Stomach smooth muscle (tissue), 2 donors: ENCODE results near the gene GUCY1A2.

Experiments
- H3K27ac ChIP-seq: one replicate; pipeline ENCODE4 v1.7.0; 2013; ENCODE audit warnings: mild to moderate bottlenecking, low read length, inconsistent platforms
- H3K27me3 ChIP-seq, 2 donors: one replicate each; pipeline ENCODE4 v1.7.0; 2013; ENCODE audit warnings: low read length in 2 of 2; ENCODE audit not compliant: insufficient read depth in 2 of 2, control insufficient read depth in 1 of 2
- H3K36me3 ChIP-seq, 2 donors: one replicate each; pipeline ENCODE4 v1.7.0; 2013; ENCODE audit warnings: low read length in 2 of 2; ENCODE audit not compliant: control insufficient read depth in 2 of 2, insufficient read depth in 2 of 2
- H3K4me1 ChIP-seq: one replicate; pipeline ENCODE4 v1.7.0; 2013; ENCODE audit warnings: low read length; ENCODE audit not compliant: control insufficient read depth, insufficient read depth
- H3K4me3 ChIP-seq, 2 donors: one replicate each; pipeline ENCODE4 v1.7.0; 2013; ENCODE audit warnings: low read length in 2 of 2
- H3K9ac ChIP-seq, 2 donors: one replicate each; pipeline ENCODE4 v1.7.0; 2013; ENCODE audit warnings: low read length in 2 of 2, mild to moderate bottlenecking in 1 of 2
- H3K9me3 ChIP-seq, 2 donors: one replicate each; pipeline ENCODE4 v1.7.0; 2013; ENCODE audit warnings: low read length in 2 of 2; ENCODE audit not compliant: control insufficient read depth in 2 of 2
- donor health status: healthy.
- donor health status: Pancreatic carcinoma.

The GUCY1A2 gene

GRCh38 chr11:106998116-106998915 lies 20.0 kb downstream of the GUCY1A2 start:
- Histone ChIP-seq H3K9me3 (no peaks in the 10 kb centered on the region), H3K27ac (no peak overlapping the region), H3K36me3 (no peaks in the 10 kb centered on the region), H3K4me3 (no peak overlapping the region), H3K9ac (no peak overlapping the region), H3K4me1 (no peaks in the 10 kb centered on the region), H3K27me3 (no peaks in the 10 kb centered on the region)

DNA sequence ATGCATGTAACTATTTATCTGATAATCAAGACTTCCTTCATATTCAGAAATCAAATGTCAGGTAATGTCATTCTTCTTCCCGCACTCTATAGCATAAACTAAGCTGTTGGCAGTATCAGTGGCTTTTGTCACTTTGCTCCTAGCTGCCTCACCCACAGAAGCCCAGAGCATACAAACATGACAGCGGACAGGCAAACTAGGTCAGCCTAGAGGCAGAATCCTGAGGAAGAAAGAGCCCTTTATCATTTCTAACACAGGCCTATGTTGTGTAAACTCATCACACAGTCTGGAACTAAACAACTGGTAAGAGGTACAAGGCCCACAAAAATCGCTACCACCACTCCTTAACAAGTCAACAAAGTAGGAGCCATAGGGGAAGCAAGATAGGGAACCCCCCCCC lies 21.0 kb downstream of the GUCY1A2 start:
- Histone ChIP-seq H3K9ac (no peak overlapping the region), H3K4me1 (no peaks in the 10 kb centered on the region), H3K27me3 (no peaks in the 10 kb centered on the region), H3K36me3 (no peaks in the 10 kb centered on the region), H3K9me3 (no peaks in the 10 kb centered on the region), H3K4me3 (no peak overlapping the region), H3K27ac (no peak overlapping the region)

DNA sequence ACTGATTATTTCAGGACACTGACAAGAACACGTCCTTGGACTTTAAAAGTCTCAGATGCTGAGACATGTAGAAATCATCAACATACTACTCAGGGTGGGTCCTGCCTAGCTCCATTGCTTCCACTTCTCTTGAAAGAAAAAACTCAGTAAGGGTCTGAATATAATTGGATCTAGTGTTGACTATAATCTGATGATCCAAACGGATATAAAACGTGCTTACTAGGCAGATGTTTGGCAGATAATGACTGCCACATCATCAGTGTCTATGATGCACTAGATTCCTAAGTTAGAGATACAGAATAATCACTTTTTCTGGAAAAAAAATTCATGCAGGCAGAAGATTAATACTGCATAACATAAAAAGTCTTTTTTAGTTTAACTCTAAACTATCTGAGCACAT lies 21.6 kb downstream of the GUCY1A2 start:
- Histone ChIP-seq H3K27me3 (no peaks in the 10 kb centered on the region), H3K4me1 (no peaks in the 10 kb centered on the region), H3K27ac (no peak overlapping the region), H3K4me3 (no peak overlapping the region), H3K9ac (no peak overlapping the region), H3K36me3 (no peaks in the 10 kb centered on the region), H3K9me3 (no peaks in the 10 kb centered on the region)

DNA sequence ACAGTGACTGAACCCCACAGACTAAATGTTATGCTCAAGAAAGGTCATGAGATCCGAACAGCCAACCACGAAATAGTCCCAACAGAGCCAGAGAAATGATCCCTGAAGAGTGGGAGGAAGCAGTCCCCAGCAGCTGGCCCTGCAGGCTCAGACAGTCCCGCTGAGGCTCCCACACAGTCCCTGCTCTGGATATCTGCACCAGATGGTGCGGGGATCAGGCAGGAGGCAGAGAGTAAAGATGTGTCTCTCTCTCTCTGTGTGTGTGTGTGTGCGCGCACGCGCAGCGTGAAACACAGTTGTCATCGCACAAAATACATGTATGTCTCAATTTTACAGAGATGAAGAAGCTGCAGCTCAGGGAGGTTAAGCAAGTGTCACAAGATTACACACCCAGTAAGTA lies 27.9 kb downstream of the GUCY1A2 start:
- H3K9me3 ChIP-seq = no peaks in the 10 kb centered on the region
- no peaks in the 10 kb centered on the region for H3K36me3 ChIP-seq
- H3K27ac ChIP-seq = no peak overlapping the region
- peaks cover 3% of the 10 kb centered on the region for H3K4me1 ChIP-seq
- H3K4me3 ChIP-seq = no peak overlapping the region
- no peak overlapping the region for H3K9ac ChIP-seq
- H3K27me3 ChIP-seq = no peaks in the 10 kb centered on the region

GRCh38 chr11:106989078-106989455 lies 29.2 kb downstream of the GUCY1A2 start:
- Histone ChIP-seq H3K9ac (no peak overlapping the region), H3K4me3 (no peak overlapping the region), H3K27ac (no peak overlapping the region), H3K27me3 (no peaks in the 10 kb centered on the region), H3K9me3 (no peaks in the 10 kb centered on the region), H3K36me3 (no peaks in the 10 kb centered on the region), H3K4me1 (peaks cover 3% of the 10 kb centered on the region)

GRCh38 chr11:106988151-106989077 lies 29.9 kb downstream of the GUCY1A2 start:
- no peaks in the 10 kb centered on the region for H3K36me3 ChIP-seq
- no peak overlapping the region for H3K4me3 ChIP-seq
- H3K27me3 ChIP-seq = no peaks in the 10 kb centered on the region
- H3K4me1 ChIP-seq = peaks cover 3% of the 10 kb centered on the region
- H3K9me3 ChIP-seq = no peaks in the 10 kb centered on the region
- H3K9ac ChIP-seq = no peak overlapping the region
- no peak overlapping the region for H3K27ac ChIP-seq

DNA sequence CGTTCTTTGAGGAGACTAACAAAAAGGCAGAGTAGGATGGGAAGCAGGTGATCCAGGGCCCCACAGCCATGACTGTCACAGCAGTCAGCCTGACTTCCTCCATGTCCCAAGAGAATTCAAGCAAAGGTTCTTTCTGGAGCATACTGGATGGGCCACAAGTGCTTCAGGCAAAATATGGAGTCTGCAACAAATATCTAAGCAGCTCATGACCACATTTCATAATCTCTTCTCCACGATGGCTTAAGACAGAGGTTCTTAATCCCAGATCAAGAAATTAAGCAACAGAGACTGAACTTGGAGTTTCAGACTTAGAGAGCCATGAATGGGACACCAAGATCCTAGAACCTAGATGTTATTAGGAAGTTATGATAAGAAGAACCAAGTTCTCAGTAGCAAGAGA lies 31.6 kb downstream of the GUCY1A2 start:
- Histone ChIP-seq H3K4me1 (peaks cover 3% of the 10 kb centered on the region), H3K9ac (no peak overlapping the region), H3K4me3 (no peak overlapping the region), H3K27ac (no peak overlapping the region), H3K27me3 (no peaks in the 10 kb centered on the region), H3K36me3 (no peaks in the 10 kb centered on the region), H3K9me3 (no peaks in the 10 kb centered on the region)

GRCh38 chr11:106986261-106986660 lies 32.0 kb downstream of the GUCY1A2 start:
- peaks cover 3% of the 10 kb centered on the region for H3K4me1 ChIP-seq
- H3K27me3 ChIP-seq = no peaks in the 10 kb centered on the region
- no peak overlapping the region for H3K27ac ChIP-seq
- H3K4me3 ChIP-seq = no peak overlapping the region
- no peak overlapping the region for H3K9ac ChIP-seq
- no peaks in the 10 kb centered on the region for H3K36me3 ChIP-seq
- no peaks in the 10 kb centered on the region for H3K9me3 ChIP-seq

- no peak overlapping the region for H3K27ac ChIP-seq
- H3K9ac ChIP-seq = no peak overlapping the region
- H3K4me1 ChIP-seq = peaks cover 3% of the 10 kb centered on the region
Observed at GRCh38 chr11:106983991-106984390, 34.3 kb downstream of the GUCY1A2 start.

DNA sequence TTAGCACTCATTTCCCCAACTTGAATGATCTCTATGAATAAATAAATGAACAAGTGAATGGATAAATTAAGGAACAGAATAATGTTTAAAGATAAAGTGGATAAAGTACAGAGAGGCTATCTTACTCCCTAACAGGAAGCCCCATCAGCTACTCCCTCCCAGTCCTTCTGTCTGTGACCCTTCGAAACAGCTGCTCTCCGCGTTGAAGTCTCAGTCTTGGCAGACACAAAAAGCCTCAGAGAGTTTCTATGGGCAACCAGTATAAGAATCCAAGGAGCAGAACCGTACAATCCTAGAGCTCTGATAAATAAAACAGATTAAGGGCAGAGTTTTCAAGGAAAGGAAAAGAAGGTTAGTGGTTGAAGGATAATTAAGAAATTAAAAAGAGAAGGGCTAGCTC lies 35.0 kb downstream of the GUCY1A2 start:
- H3K27ac ChIP-seq = no peak overlapping the region

More at GRCh38 chr11:106983991-106984390, 34.3 kb downstream of the GUCY1A2 start:
- Histone ChIP-seq H3K4me3 (no peak overlapping the region), H3K36me3 (no peaks in the 10 kb centered on the region), H3K9me3 (no peaks in the 10 kb centered on the region), H3K27me3 (no peaks in the 10 kb centered on the region)

DNA sequence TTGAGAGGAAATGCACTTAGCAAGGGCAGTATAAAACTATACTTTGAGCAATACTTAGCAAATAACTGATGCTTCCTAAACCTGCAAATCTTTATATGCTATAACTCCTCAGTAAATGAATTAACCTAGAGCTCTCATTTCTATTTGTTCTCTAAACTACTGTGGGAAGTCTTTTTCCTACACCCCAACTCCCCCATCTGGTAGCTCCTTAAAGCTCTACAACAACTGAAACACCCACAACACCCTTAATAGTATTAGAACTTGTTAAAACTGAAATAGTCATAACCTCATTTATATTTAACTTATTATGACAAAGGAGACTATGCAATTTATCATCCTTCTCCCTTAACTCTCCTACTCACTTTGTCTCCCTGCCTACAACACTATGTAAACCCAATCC lies 43.4 kb downstream of the GUCY1A2 start:
- Histone ChIP-seq H3K36me3 (no peaks in the 10 kb centered on the region), H3K9me3 (no peaks in the 10 kb centered on the region), H3K9ac (no peak overlapping the region), H3K27me3 (no peaks in the 10 kb centered on the region), H3K27ac (no peak overlapping the region), H3K4me3 (no peak overlapping the region), H3K4me1 (no peaks in the 10 kb centered on the region)

More for the DNA sequence above, 35.0 kb downstream of the GUCY1A2 start:
- no peaks in the 10 kb centered on the region for H3K4me1 ChIP-seq
- no peak overlapping the region for H3K9ac ChIP-seq
- no peaks in the 10 kb centered on the region for H3K36me3 ChIP-seq
- H3K27me3 ChIP-seq = no peaks in the 10 kb centered on the region
- no peaks in the 10 kb centered on the region for H3K9me3 ChIP-seq
- no peak overlapping the region for H3K4me3 ChIP-seq
